Astrocyte of the hippocampus (primary cell): ENCODE measurements around the gene C1orf210.
A peak's percentile ranks its signal among the peaks of the same experiment; 100 is the strongest.

ENCODE experiments used
- DNase-seq: peaks from one replicate; pipeline ENCODE4 v3.0.0; 2011; ENCODE audit warnings: low read depth, low spot score

The C1orf210 gene

GRCh38 chr1:43250351-43250761 lies 35.0 kb downstream of the C1orf210 start:
- no peak for DNase-seq

- DNase-seq, result no peak
These were observed 38.0 kb downstream of the C1orf210 start for GRCh38 chr1:43247256-43247921.

GRCh38 chr1:43246466-43247213 lies 38.7 kb downstream of the C1orf210 start:
- no peak for DNase-seq

GRCh38 chr1:43243299-43243698 lies 42.1 kb downstream of the C1orf210 start:
- no peak for DNase-seq

GRCh38 chr1:43241413-43241836 lies 44.0 kb downstream of the C1orf210 start:
- peak; percentile 71 for DNase-seq

- no peak for DNase-seq
These were observed 45.9 kb downstream of the C1orf210 start for GRCh38 chr1:43239484-43239883.

- no peak for DNase-seq
These were observed 46.4 kb downstream of the C1orf210 start for GRCh38 chr1:43238991-43239469.

- DNase-seq, result peak; percentile 79
These were observed 47.3 kb downstream of the C1orf210 start for GRCh38 chr1:43238085-43238484.

- no peak for DNase-seq
These were observed 48.3 kb downstream of the C1orf210 start for GRCh38 chr1:43237121-43237520.

GRCh38 chr1:43235451-43236121 lies 49.8 kb downstream of the C1orf210 start:
- DNase-seq, result no peak

- DNase-seq, result no peak
These were observed 50.3 kb downstream of the C1orf210 start for GRCh38 chr1:43235040-43235439.

GRCh38 chr1:43234267-43234666 lies 51.1 kb downstream of the C1orf210 start:
- no peak for DNase-seq

GRCh38 chr1:43233631-43234030 lies 51.8 kb downstream of the C1orf210 start:
- DNase-seq, result no peak

GRCh38 chr1:43232482-43232881 lies 52.9 kb downstream of the C1orf210 start:
- no peak for DNase-seq

- peak; percentile 85 for DNase-seq
These were observed 53.3 kb downstream of the C1orf210 start for GRCh38 chr1:43232074-43232473.
